SK-N-SH (cell line): ENCODE measurements around the gene UEVLD. TPM values are rescaled to one million over a fixed set of nuclear protein-coding genes. Genes with fewer than 3 reads are reported as not detected.

ENCODE experiments used
- CTCF ChIA-PET: fragments of 300-600, 350-600 bp; formaldehyde crosslinking; extraction: SDS; loops from one replicate; lab custom pipeline; 2021; lab: Yijun Ruan, JAX
- POLR2A ChIA-PET: fragments of 350-600 bp; sonication (Branson Sonifier 250); formaldehyde crosslinking; extraction: SDS; loops from one replicate; lab custom pipeline; 2020; ENCODE audit warnings: antibody characterized with exemption, inconsistent platforms; lab: Yijun Ruan, JAX
- DNase-seq: peaks from one replicate; pipeline ENCODE4 v3.0.0; 2012
- H2AFZ ChIP-seq: fragments of 200-600 bp; sonication (generic); 2 replicates; pipeline ENCODE4 v1.8.1; 2016; ENCODE audit warnings: antibody characterized with exemption, mild to moderate bottlenecking, low read depth
- H3F3A ChIP-seq: fragments of 200-600 bp; sonication (generic); replicated peaks from 2 replicates; pipeline ENCODE3; 2016; ENCODE audit warnings: antibody characterized with exemption, mild to moderate bottlenecking; ENCODE audit not compliant: insufficient read depth
- H3K27ac ChIP-seq, 2 experiments: fragments of 200-500 bp in 1 of 2; fragments of 200-600 bp in 1 of 2; sonication (Bioruptor generic) in 1 of 2; sonication (generic), shearing (Covaris generic) in 1 of 2; 2 replicates each; pipeline versions ENCODE4 v1.5.1 to v1.6.1; 2014 to 2016; ENCODE audit warnings: low read depth in 2 of 2, inconsistent platforms in 1 of 2, low read length in 1 of 2, mild to moderate bottlenecking in 1 of 2, mixed read lengths in 1 of 2
- H3K27me3 ChIP-seq: fragments of 200-600 bp; sonication (generic), shearing (Covaris generic); 2 replicates; pipeline ENCODE4 v1.6.1; 2016; ENCODE audit warnings: mixed run types; ENCODE audit not compliant: insufficient read depth
- H3K36me3 ChIP-seq, 2 experiments: fragments of 200-500 bp in 1 of 2; fragments of 200-600 bp in 1 of 2; sonication (Bioruptor generic) in 1 of 2; sonication (generic) in 1 of 2; replicated peaks in 1 of 2; 2 replicates each; pipeline versions ENCODE3 to v1.5.1; 2014 to 2016; ENCODE audit warnings: low read length in 1 of 2, mild to moderate bottlenecking in 1 of 2; ENCODE audit not compliant: insufficient read depth in 2 of 2, control insufficient read depth in 1 of 2
- H3K4me1 ChIP-seq, 2 experiments: fragments of 200-500 bp in 1 of 2; fragments of 200-600 bp in 1 of 2; sonication (Bioruptor generic) in 1 of 2; sonication (generic), shearing (Covaris generic) in 1 of 2; 2 replicates each; pipeline versions ENCODE4 v1.5.1 to v1.6.1; 2014 to 2016; ENCODE audit warnings: low read depth in 1 of 2, low read length in 1 of 2, mixed run types in 1 of 2; ENCODE audit not compliant: insufficient read depth in 2 of 2, control insufficient read depth in 1 of 2
- H3K4me2 ChIP-seq: fragments of 200-600 bp; sonication (generic), shearing (Covaris generic); 2 replicates; pipeline ENCODE4 v1.6.1; 2017; ENCODE audit warnings: mixed run types
- H3K4me3 ChIP-seq, 2 experiments: fragments of 200-500 bp in 1 of 2; fragments of 200-600 bp in 1 of 2; sonication (Bioruptor generic) in 1 of 2; sonication (generic), shearing (Covaris generic) in 1 of 2; 2 replicates each; pipeline versions ENCODE4 v1.5.1 to v1.8.1; 2014 to 2016; ENCODE audit warnings: low read depth in 2 of 2, inconsistent platforms in 1 of 2, low read length in 1 of 2, mild to moderate bottlenecking in 1 of 2, mixed read lengths in 1 of 2, moderate library complexity in 1 of 2
- H3K79me2 ChIP-seq: fragments of 200-600 bp; sonication (generic); 2 replicates; pipeline ENCODE4 v1.8.1; 2017; ENCODE audit warnings: mild to moderate bottlenecking; ENCODE audit not compliant: insufficient read depth
- H3K9ac ChIP-seq: fragments of 200-600 bp; sonication (generic); 2 replicates; pipeline ENCODE4 v1.6.1; 2017; ENCODE audit warnings: mixed run types
- H3K9me2 ChIP-seq: fragments of 200-600 bp; sonication (generic); 2 replicates; pipeline ENCODE4 v1.6.1; 2017; ENCODE audit warnings: mixed run types
- H3K9me3 ChIP-seq: fragments of 200-600 bp; sonication (generic); 2 replicates; pipeline ENCODE4 v1.6.1; 2017; ENCODE audit warnings: mixed run types, mild to moderate bottlenecking, moderate library complexity
- H4K20me1 ChIP-seq: fragments of 200-600 bp; sonication (generic); 2 replicates; pipeline ENCODE4 v1.6.1; 2017; ENCODE audit warnings: mild to moderate bottlenecking, mixed run types; ENCODE audit not compliant: insufficient read depth
- CTCF ChIP-seq: fragments of 200-600 bp; sonication (generic); IDR thresholded peaks from 2 replicates; pipeline ENCODE4 v1.6.1; 2017; ENCODE audit warnings: antibody characterized with exemption, mild to moderate bottlenecking, moderate library complexity
- FOSL2 ChIP-seq: IDR thresholded peaks from 2 replicates; pipeline ENCODE4 v1.4.0; 2012; ENCODE audit warnings: low read depth, mild to moderate bottlenecking, moderate library complexity, borderline replicate concordance
- REST ChIP-seq: IDR thresholded peaks from 2 replicates; pipeline ENCODE4 v1.6.1; 2012; ENCODE audit warnings: mild to moderate bottlenecking, low read depth, low read length, moderate library complexity
- RXRA ChIP-seq: IDR thresholded peaks from 2 replicates; pipeline ENCODE4 v1.4.0; 2012; ENCODE audit warnings: low read depth, mild to moderate bottlenecking, borderline replicate concordance
- SIN3A ChIP-seq: IDR thresholded peaks from 2 replicates; pipeline ENCODE4 v1.6.1; 2012; ENCODE audit warnings: low read depth, mild to moderate bottlenecking, low read length, moderate library complexity, borderline replicate concordance
- SMC3 ChIP-seq: IDR thresholded peaks from 2 replicates; pipeline ENCODE4 v1.6.1; 2012; ENCODE audit warnings: low read depth, low read length, improper control_type of control experiment
- TCF12 ChIP-seq: IDR thresholded peaks from 2 replicates; pipeline ENCODE4 v1.4.0; 2012
- TEAD4 ChIP-seq: IDR thresholded peaks from 2 replicates; pipeline ENCODE4 v1.4.0; 2012; ENCODE audit warnings: mild to moderate bottlenecking, borderline replicate concordance; ENCODE audit not compliant: insufficient read depth
- USF2 ChIP-seq: fragments of 150-350 bp; IDR thresholded peaks from 2 replicates; pipeline ENCODE4 v1.6.1; 2017; ENCODE audit warnings: antibody characterized with exemption, low read length, low read depth, borderline replicate concordance
- YY1 ChIP-seq: IDR thresholded peaks from 2 replicates; pipeline ENCODE4 v1.4.0; 2012; ENCODE audit warnings: low read depth, mild to moderate bottlenecking
- WGBS: methylation state at CpG from one replicate; pipeline ENCODE4 v1.1.6; 2017; ENCODE audit warnings: low lambda C conversion rate; 5-methylcytosine and 5-hydroxymethylcytosine counted together
- polyA plus RNA-seq, 3 experiments: library from polyadenylated mRNA; depleted of rRNA; stranded (reverse); fragments of >200 nt; gene quantifications; 2 replicates each; pipeline ENCODE4 v1.2.3, GENCODE V29; 2012
- TF ChIP-seq, protein P1 (sequence below): IDR thresholded peaks from 2 replicates; pipeline ENCODE4 v1.4.0; 2012; ENCODE audit warnings: low read depth, borderline replicate concordance

The UEVLD gene
- polyA plus RNA-seq, 1 of the 3 experiments (the other 2 are of a cell fraction) = 8.9 TPM

DNA sequence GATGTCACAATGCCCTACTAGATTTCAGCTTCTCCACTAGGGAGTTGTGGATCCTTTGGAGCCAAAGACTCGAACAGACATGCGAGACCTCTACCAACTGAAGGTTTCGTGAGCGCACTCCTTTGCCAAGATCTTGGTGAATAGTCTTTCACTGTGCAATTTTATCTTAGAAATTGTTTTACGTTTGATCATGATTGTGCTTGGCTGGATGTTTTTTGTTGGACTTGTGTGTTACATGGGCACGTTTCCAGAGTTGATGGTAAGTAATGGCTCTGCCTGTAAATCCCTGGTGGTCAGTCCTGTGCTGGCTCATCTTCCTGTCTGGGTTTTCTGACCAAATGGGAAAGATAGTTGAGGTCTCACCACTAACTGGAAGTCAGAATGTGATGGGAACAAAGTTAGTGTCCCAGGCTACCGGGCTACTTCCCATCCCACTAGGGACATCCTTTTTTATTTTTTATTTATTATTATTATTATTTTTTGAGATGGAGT, 11.3 kb upstream of the UEVLD start, which contains the start of gene MISFA:
Gene MISFA (plus strand): TSS at position 51 of the 492 bp plus-strand sequence. CDS start 140 bp downstream, at position 191.
- POLR2A ChIA-PET = no interaction called here
- Histone ChIP-seq H3K9ac (no peak within 1 kb of the TSS), H3K27ac (no peak within 1 kb of the TSS), H3K27me3 (no peaks in the 10 kb centered on the region), H3K4me3 (no peak within 1 kb of the TSS), H3K9me3 (no peaks in the 10 kb centered on the region), H2AFZ (no peak within 1 kb of the TSS), H3K79me2 (no peaks in the 10 kb centered on the region), H3K9me2 (no peaks in the 10 kb centered on the region), H3K4me2 (no peak within 1 kb of the TSS), H3K36me3 (peaks cover 0 to 3% of the 10 kb centered on the region in 2 experiments), H4K20me1 (no peaks in the 10 kb centered on the region), H3K4me1 (no peaks in the 10 kb centered on the region; a peak in 1 of 4 replicates), H3F3A (peaks cover 5% of the 10 kb centered on the region)
- DNase-seq = no peak
- CTCF ChIA-PET = no interaction called here
- 96% methylated on average over 7 of the region's 7 CpGs for WGBS
- TF ChIP-seq REST = no peak
- no peak for TF ChIP-seq CTCF
- no peak for TF ChIP-seq TCF12
- TF ChIP-seq SIN3A = no peak
- TF ChIP-seq TEAD4 = no peak
- no peak for TF ChIP-seq SMC3
- no peak for TF ChIP-seq FOSL2
- no peak for TF ChIP-seq RXRA
- TF ChIP-seq YY1 = no peak
- TF ChIP-seq, protein P1, sequence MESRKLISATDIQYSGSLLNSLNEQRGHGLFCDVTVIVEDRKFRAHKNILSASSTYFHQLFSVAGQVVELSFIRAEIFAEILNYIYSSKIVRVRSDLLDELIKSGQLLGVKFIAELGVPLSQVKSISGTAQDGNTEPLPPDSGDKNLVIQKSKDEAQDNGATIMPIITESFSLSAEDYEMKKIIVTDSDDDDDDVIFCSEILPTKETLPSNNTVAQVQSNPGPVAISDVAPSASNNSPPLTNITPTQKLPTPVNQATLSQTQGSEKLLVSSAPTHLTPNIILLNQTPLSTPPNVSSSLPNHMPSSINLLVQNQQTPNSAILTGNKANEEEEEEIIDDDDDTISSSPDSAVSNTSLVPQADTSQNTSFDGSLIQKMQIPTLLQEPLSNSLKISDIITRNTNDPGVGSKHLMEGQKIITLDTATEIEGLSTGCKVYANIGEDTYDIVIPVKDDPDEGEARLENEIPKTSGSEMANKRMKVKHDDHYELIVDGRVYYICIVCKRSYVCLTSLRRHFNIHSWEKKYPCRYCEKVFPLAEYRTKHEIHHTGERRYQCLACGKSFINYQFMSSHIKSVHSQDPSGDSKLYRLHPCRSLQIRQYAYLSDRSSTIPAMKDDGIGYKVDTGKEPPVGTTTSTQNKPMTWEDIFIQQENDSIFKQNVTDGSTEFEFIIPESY = no peak
- no peak for TF ChIP-seq USF2
